GM18505 (cell line): ENCODE results near the gene SERP2.

Experiments
- ATAC-seq: cut with Tn5 transposase; IDR thresholded peaks from one replicate; pipeline ENCODE4 v1.9.1; 2021; ENCODE audit not compliant: unreplicated experiment
- POLR2A ChIP-seq: IDR thresholded peaks from 4 replicates; pipeline ENCODE4 v1.6.1; 2011; ENCODE audit warnings: borderline replicate concordance; ENCODE audit not compliant: insufficient read depth, insufficient read length; ENCODE audit errors: extremely low read depth

The SERP2 gene

GRCh38 chr13:44347301-44347700 lies 26.3 kb upstream of the SERP2 start:
- TF ChIP-seq POLR2A = no peak
- ATAC-seq = no peak

- no peak for ATAC-seq
- no peak for TF ChIP-seq POLR2A
These were observed 25.7 kb upstream of the SERP2 start for GRCh38 chr13:44347949-44348348.

GRCh38 chr13:44350775-44351504 lies 22.7 kb upstream of the SERP2 start:
- ATAC-seq = no peak
- TF ChIP-seq POLR2A = no peak

- no peak for ATAC-seq
- no peak for TF ChIP-seq POLR2A
These were observed 22.1 kb upstream of the SERP2 start for GRCh38 chr13:44351505-44351854.

- ATAC-seq = no peak
- no peak for TF ChIP-seq POLR2A
These were observed 21.4 kb upstream of the SERP2 start for GRCh38 chr13:44352202-44352601.

- no peak for TF ChIP-seq POLR2A
- no peak for ATAC-seq
These were observed 21.0 kb upstream of the SERP2 start for GRCh38 chr13:44352671-44353070.

- TF ChIP-seq POLR2A = no peak
- no peak for ATAC-seq
These were observed 19.3 kb upstream of the SERP2 start for GRCh38 chr13:44354331-44354730.

GRCh38 chr13:44354884-44355283 lies 18.7 kb upstream of the SERP2 start:
- ATAC-seq = no peak
- TF ChIP-seq POLR2A = no peak

GRCh38 chr13:44355621-44356020 lies 18.0 kb upstream of the SERP2 start:
- TF ChIP-seq POLR2A = no peak
- ATAC-seq = no peak

- TF ChIP-seq POLR2A = no peak
- ATAC-seq = no peak
These were observed 13.6 kb upstream of the SERP2 start for GRCh38 chr13:44359983-44360375.

GRCh38 chr13:44362394-44363040 lies 11.1 kb upstream of the SERP2 start:
- TF ChIP-seq POLR2A = no peak
- no peak for ATAC-seq

GRCh38 chr13:44363631-44364344 lies 9.8 kb upstream of the SERP2 start:
- ATAC-seq = no peak
- no peak for TF ChIP-seq POLR2A

- TF ChIP-seq POLR2A = no peak
- no peak for ATAC-seq
These were observed 9.2 kb upstream of the SERP2 start for GRCh38 chr13:44364345-44365000.
